Activated CD8-positive, alpha-beta memory T cell treated with anti-CD3 and anti-CD28 coated beads for 1 hour (primary cell): Measurements from ENCODE around the gene AFG1L.
"Not testable (repeated sequence)": the region's sequence is repeated elsewhere in the genome, so short reads cannot be mapped to it uniquely, and the experiment has no call there.

ENCODE experiments used
- DNase-seq, 2 donors: peaks; one replicate each; pipeline ENCODE4 v3.0.0-alpha.2; 2020; ENCODE audit warnings: low read depth in 1 of 2; ENCODE audit errors: extremely low read depth in 1 of 2

The AFG1L gene

DNA sequence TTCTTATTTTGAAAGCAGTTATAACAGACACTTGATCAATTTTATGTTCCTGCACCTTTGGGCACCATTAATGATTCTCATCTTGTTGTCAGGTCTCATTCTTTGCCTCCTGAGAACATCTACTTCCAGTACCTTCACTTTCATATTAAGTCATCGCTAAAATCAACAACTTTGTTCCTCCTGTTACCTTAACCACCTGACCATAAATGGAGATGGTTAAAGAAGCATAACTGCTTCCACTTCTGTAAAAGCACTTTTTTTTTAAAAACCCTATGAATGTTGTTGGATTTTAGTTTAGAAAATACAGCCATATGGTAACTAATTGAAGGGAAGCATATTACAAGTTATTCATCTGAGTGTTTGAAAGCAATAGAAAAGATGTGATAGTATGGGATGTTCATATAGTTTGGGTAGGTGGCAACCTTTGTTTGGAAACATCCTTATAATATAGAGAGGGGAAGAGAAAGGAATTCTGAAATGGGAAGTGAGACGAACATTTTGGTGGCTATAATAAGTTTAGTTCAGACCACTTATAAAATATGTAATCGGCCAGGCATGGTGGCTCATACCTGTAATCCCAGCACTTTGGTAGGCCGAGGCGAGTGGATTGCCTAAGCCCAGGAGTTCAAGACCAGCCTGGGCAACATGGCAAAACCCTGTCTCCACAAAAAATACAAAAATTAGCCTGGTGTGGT lies 53.9 kb downstream of the AFG1L start:
- no peak for DNase-seq

DNA sequence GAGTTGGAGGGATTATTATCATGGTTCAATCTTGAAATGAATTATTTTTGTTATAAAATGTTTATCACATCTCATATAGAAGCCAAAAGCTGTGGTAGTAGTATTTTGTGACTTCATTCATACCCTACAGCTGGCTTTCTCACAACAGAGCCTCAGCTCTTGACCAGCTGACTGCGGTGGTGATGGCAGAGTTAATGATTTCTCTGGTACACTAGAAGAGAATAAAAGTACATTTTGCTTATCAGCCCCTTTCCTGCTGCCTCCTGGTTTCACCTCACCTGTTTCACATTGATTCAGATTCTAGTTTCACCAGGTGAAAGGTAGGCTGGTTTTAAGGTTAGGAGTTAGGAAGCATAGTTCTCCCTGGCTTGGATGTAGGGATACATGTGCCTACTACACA lies 55.7 kb downstream of the AFG1L start:
- DNase-seq, result no peak

DNA sequence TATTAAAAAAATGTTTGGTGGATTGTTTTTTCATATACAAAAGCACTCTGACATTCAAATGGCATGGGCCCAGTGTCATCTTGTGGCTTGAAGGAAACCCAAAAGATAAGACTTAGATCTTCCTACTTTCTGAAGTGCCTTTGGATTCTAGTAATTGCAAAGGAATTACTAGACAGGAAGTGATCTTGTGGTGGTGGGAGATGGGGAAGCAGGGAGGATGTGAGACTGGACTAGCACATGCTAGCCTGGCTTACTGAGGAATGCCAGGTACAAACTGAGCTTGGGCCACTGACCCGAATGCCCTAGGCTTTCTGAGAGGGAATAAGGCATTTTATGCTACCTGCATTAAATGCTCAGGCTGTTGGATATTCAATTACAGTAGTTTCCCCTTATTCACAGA lies 59.0 kb downstream of the AFG1L start:
- DNase-seq, result no peak

DNA sequence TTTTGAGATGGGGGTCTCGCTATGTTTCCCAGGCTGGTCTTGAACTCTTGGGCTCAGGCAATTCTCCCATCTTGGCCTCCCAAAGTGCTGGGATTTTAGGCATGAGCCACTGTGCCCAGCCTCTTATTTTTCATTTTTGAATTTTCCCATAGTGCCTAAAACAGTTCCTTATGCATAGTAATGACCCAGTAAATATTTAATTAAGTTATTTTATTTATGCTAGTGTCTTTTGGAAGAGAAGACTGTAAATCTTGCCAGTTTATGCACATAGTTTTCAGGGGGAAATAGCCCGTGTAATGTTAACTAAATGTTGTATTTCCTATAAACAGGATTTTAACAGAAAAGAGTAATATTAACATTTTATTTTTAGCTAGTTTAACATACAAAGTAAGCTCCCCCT lies 60.3 kb downstream of the AFG1L start:
- DNase-seq, result no peak

DNA sequence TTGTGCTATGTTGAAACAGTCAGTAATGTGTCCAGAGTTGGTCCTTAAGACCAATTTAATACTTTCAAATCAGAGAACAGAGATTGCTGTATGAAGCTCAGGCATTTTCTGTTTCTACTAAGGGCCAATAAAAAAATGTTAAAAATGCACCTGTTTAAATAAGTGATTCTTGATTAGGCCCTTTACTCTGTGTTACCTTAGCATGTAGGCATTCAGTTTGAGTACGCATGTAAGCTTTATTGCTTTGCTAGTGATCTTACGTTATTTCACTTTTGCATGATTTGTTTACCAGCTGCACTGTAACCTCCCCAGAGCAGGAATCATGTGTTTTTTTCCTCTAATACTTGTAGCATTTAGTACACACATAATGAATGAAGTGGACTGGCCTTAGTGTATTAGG lies 61.0 kb downstream of the AFG1L start:
- DNase-seq, result no peak

GRCh38 chr6:108359901-108360882 lies 65.3 kb downstream of the AFG1L start:
- no peak for DNase-seq

DNA sequence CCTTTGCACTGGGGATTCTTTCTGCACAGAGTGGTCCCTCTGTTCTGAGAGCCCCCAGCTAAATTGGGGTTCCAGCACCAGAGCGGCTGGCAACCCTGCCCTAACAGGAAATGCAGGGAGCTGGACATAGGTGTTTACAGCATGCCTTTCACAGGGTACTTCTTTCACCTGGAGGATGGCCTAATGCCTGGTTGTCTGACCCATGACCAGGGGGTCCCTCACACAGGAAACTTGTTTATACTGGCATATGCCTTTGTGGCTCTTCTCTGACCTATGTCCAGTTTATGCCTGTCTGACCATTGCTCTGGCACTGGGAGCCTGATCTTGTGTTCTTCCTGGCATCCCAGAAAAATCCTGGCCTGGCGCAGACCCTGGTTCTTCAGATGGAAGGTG lies 66.1 kb downstream of the AFG1L start:
- DNase-seq, result no peak

- no peak for DNase-seq
Measured at GRCh38 chr6:108361312-108361932, 66.6 kb downstream of the AFG1L start.

DNA sequence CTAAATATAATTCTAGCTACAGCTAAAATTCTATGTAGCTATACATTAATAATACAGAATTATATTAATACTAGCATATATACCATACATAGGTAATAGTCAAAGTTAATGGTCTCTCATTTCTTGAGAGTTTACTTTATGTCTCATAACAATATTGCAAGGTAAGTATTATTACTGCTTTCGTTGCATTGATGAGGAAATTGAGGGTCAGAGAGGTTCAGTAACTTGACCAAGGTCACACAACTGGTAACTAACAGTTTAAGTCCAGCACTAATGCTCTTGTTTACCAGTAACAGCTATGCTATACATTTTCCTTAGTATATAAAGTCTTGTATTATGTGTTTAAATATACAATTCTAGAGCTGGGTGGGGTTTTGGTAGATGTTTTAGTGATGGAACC lies 67.6 kb downstream of the AFG1L start:
- no peak for DNase-seq

DNA sequence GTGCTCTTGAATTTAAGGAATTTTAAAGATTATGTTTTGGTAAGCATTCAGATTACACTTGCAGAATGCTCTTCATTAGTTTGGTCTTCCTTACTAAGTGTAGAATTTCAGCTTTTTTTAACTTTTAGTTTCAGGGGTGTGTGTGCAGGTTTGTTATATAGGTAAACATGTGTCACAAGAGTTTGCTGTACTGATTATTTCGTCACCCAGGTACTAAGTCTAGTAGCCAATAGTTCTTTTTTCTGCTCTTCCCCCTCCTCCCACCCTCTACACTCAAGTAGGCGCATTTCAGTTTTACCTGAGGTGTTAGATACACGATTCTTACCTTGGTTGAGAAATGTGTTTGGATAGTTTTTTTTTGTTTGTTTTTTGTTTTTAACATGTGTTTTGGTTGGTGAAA lies 68.3 kb downstream of the AFG1L start:
- DNase-seq, result no peak

- no peak for DNase-seq
Measured at GRCh38 chr6:108363889-108364313, 69.0 kb downstream of the AFG1L start.

- no peak for DNase-seq
Measured at GRCh38 chr6:108364470-108364869, 69.6 kb downstream of the AFG1L start.

DNA sequence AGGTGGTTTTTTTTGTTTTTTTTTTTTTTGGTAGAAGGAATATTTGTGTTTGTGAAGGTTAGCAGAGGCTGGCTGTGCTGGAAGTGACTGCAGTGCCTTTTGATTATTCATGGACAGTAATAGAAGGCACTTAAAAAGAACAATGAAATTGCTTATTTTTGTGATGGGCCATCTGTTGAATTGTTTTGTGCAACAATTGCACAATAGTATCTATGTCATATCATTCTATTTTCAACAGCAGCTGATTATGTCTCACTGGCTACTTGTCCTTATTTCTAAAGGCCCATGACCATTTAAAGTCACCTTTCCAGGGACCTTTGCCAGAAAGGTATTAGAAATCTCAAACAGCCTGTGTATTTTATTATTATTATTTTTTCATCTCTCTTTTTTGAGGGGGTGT lies 70.6 kb downstream of the AFG1L start:
- DNase-seq, result no peak

GRCh38 chr6:108366236-108366635 lies 71.4 kb downstream of the AFG1L start:
- DNase-seq, result no peak

DNA sequence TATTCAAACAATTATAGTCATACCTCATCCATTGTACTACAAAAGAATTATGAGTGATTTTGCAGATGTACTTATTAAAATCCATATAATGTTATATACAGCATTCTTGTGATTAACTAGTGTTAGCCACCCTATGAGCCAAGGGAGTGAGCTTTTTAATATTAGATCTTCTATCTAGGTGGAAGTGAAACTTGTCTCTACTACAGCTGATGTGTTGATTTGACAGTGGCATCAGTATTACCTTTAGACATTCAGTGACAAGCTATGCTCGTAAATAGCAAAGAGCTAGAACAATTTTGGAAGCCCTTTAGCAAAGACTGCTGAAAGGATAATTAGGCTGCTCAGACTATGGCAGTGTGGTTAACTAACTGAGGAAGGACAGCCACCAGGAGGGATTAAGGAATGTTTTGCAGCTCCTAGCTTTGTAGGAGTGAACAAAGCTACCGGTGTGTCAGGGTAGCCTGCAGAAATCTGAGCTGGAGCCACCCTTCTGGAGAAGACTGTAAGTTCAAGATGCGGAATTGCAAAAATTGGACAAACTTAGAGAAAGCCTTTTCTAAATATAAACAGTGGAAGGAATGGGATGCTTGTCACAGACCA lies 73.7 kb downstream of the AFG1L start:
- DNase-seq, result no peak

DNA sequence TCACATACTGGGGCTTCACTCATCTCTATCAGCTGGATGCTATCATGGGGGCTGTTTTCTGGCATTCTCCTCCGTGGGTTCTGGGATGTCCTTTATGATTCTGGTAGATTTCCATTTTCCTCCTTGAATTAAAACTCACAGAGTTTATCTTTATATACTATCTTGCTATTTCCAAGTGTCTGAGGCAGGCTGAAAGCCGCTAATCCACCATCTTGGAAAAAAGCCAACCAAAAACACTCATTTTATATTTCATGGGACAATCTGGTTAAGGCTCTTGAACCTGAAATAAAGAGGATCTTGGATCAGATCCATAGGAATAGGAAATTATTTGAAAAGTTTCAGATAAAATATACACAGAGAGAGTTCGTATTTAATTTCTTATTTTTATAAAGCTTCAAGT lies 86.0 kb downstream of the AFG1L start:
- DNase-seq, result no peak

DNA sequence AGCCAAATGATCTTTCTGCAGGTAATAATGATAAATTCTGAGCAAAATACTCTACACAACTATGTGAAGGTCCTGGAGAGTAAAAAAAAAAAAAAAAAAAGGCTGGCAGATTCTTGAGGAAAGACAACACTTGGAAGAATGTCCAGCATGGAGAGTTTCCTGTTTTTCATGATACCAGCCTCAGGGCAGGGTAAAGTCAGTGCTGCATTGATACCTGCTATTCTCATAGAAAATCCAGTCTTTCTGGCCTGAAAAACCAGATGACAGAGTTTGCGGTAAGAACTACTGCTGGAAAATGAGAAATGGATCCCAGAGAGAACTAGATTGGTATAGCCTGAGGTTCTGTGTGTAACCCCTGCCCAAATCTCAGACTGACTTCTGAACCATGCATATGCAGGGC lies 89.1 kb downstream of the AFG1L start:
- no peak for DNase-seq

GRCh38 chr6:108389190-108389589 lies 94.3 kb downstream of the AFG1L start:
- DNase-seq, result not testable (repeated sequence)

DNA sequence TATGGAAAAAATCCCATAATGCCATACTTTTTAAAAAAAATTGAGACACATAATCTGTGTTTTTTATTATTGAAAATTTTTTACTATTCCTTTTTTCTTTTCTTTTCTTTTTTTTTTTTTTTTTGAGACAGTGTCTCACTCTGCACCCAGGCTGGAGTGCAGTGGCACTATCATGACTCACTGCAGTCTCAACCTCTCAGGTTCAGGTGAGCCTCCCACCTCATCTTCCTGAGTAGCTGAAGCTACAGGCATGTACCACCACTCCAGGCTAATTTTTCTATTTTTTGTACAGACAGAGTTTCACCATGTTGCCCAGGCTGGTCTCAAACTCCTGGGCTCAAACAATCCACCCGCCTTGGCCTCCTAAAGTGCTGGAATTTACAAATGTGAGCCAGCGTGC lies 100.4 kb downstream of the AFG1L start:
- no peak for DNase-seq

- DNase-seq, result no peak
Measured at GRCh38 chr6:108403236-108403635, 108.4 kb downstream of the AFG1L start.

DNA sequence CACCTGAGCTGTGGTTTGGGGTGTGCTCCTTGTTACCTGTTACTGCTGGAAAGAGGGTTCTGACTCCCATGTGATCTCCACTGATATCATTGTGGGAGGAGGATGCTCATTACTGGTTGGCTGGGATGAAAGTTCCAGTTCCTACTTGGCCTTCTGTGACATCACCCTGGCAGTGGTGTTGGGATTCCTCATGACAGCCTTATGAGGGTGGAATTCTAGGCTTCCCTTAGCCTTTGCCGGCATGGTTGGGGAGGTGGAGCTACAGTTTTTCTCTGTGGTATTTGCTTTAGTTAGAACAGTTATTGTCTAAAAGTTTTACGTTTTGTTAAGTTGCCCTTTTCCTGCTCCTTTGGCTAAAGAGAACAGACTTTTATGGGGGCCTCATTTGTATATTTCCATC lies 112.1 kb downstream of the AFG1L start:
- no peak for DNase-seq
